Peyer's patch (tissue), 4 donors: ENCODE data around the gene MEPE. TPM values are rescaled to one million over a fixed set of nuclear protein-coding genes. Genes with fewer than 3 reads are reported as not detected.

ENCODE experiments used
- DNase-seq, 3 donors: peaks; one replicate each; pipeline ENCODE4 v3.0.0-alpha.2; 2017 to 2019
- H3K27ac ChIP-seq, 4 donors: fragments of 200-600 bp; sonication (generic); one replicate each; pipeline ENCODE4 v1.5.1; 2016 to 2019
- H3K27me3 ChIP-seq, 2 donors: fragments of 200-600 bp; sonication (generic); one replicate each; pipeline ENCODE4 v1.5.1; 2019
- H3K36me3 ChIP-seq, 3 donors: fragments of 200-600 bp; sonication (generic); one replicate each; pipeline ENCODE4 v1.5.1; 2016 to 2019
- H3K4me1 ChIP-seq, 4 donors: fragments of 200-600 bp; sonication (generic); one replicate each; pipeline ENCODE4 v1.5.1; 2016 to 2019
- H3K4me3 ChIP-seq, 4 donors: fragments of 200-600 bp; sonication (generic); 1 replicate in 3 of 4; 2 replicates in 1 of 4; pipeline ENCODE4 v1.5.1; 2016 to 2019; ENCODE audit warnings: mild to moderate bottlenecking in 1 of 4
- H3K9me3 ChIP-seq, 4 donors: fragments of 200-600 bp; sonication (generic); one replicate each; pipeline ENCODE4 v1.5.1; 2016 to 2019; ENCODE audit warnings: mild to moderate bottlenecking in 1 of 4
- POLR2A ChIP-seq, 2 donors: fragments of 450-650 bp; IDR thresholded peaks; one replicate each; pipeline ENCODE4 v1.5.1; 2017; ENCODE audit warnings: antibody characterized with exemption in 2 of 2, mild to moderate bottlenecking in 2 of 2, moderate library complexity in 2 of 2
- total RNA-seq, 4 donors: library from RNA; depleted of rRNA; stranded (reverse); fragments of >200 nt; gene quantifications; one replicate each; pipeline ENCODE4 v1.1.0, GENCODE V29; 2016
- TF ChIP-seq, protein P1 (sequence below), 6 experiments: fragments of 450-650 bp in 4 of 6; fragments of 200-600 bp in 2 of 6; sonication (generic) in 1 of 6; IDR thresholded peaks; one replicate each; pipeline ENCODE4 v1.5.1; 2017 to 2019; ENCODE audit warnings: antibody characterized with exemption in 6 of 6, mild to moderate bottlenecking in 3 of 6, moderate library complexity in 1 of 6

Gene MEPE
- total RNA-seq, 4 donors from 2014 or later = not detected

DNA sequence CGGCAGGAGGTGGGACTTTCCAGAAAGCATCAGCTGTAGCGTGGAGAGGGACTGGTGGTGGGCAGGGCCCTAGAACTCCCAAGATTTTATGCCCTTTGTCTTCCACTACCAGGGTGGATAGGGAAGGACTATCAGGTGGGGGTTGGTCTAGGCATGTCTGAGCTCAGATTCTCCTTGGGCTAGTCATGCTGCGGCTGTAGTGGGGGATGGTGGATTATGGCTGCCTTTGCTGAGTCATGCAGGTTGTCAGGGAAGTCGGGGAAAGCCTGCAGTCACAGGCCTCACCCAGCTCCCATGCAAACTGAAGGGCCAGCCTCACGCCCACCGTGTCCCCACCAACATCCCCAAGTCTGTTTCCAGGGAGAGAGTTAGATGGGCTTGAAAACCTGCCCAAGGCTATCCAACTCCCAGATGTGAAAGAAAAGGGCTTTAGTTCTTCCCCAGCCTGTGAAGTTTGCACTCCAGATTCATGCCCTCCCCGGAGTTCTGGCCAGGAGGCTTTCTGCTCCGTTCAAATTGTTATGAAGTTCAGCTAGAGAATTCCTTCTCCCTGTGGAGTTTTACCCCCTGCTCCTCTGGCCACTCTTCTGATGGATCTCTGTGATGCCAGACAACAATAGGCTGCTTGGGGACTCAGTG lies 13.4 kb upstream of the MEPE start:
- Histone ChIP-seq H3K27ac (no peak overlapping the region), H3K9me3 (no peaks in the 10 kb centered on the region), H3K36me3 (no peaks in the 10 kb centered on the region), H3K4me3 (no peak overlapping the region), H3K27me3 (no peaks in the 10 kb centered on the region), H3K4me1 (no peaks in the 10 kb centered on the region)
- no peak for DNase-seq
- TF ChIP-seq, protein P1, sequence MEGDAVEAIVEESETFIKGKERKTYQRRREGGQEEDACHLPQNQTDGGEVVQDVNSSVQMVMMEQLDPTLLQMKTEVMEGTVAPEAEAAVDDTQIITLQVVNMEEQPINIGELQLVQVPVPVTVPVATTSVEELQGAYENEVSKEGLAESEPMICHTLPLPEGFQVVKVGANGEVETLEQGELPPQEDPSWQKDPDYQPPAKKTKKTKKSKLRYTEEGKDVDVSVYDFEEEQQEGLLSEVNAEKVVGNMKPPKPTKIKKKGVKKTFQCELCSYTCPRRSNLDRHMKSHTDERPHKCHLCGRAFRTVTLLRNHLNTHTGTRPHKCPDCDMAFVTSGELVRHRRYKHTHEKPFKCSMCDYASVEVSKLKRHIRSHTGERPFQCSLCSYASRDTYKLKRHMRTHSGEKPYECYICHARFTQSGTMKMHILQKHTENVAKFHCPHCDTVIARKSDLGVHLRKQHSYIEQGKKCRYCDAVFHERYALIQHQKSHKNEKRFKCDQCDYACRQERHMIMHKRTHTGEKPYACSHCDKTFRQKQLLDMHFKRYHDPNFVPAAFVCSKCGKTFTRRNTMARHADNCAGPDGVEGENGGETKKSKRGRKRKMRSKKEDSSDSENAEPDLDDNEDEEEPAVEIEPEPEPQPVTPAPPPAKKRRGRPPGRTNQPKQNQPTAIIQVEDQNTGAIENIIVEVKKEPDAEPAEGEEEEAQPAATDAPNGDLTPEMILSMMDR (IDR thresholded peaks at IDR 0.05) = no peak
- TF ChIP-seq POLR2A (IDR thresholded peaks at IDR 0.05) = no peak

DNA sequence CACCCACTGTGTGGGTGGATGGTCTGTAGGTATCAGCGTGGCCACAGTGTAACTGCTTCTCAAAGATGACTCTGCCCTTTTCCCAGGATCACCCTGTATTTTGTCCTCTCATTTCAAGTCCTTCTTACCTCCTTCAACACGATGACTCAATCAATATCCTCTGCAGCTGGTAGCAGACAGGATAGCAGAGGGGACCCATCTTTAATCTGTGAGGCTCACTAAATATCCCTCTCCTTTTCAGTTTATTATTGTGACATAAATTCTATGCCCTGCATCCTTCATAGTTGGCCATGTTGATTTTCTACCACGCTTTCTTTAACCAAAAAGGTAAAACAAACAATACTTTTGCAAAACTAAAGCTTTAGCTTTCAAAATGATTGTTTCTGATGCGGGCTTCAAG lies 9.6 kb upstream of the MEPE start:
- no peak for TF ChIP-seq POLR2A (IDR thresholded peaks at IDR 0.05)
- TF ChIP-seq, protein P1 (IDR thresholded peaks at IDR 0.05) = no peak

DNA sequence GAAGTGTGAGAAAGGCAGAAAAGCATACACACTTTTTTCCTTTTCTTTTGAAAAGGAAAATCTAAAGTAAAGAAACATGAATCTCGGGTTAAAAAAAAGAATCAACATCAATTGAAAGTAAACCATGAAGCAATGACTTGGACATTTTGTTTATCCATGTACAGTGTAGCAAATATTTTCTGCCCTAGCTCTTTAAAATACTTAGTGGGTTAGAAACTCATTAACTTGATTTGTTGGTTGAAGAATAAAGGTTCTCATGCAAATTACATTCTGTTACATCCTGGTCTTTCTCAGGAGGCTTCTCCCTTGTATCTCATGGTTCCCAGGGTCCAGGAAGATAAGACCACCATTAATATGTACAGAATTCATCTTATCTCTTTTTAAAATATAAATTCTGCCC lies 9.0 kb upstream of the MEPE start:
- no peaks in the 10 kb centered on the region for H3K27me3 ChIP-seq
- DNase-seq = no peak
- H3K4me3 ChIP-seq = no peak overlapping the region
- H3K36me3 ChIP-seq = no peaks in the 10 kb centered on the region
- no peak overlapping the region for H3K27ac ChIP-seq
- no peaks in the 10 kb centered on the region for H3K4me1 ChIP-seq
- no peaks in the 10 kb centered on the region for H3K9me3 ChIP-seq
- TF ChIP-seq, protein P1 (IDR thresholded peaks at IDR 0.05) = no peak
- TF ChIP-seq POLR2A (IDR thresholded peaks at IDR 0.05) = no peak

More for the DNA sequence above, 9.6 kb upstream of the MEPE start:
- Histone ChIP-seq H3K4me1 (no peaks in the 10 kb centered on the region), H3K36me3 (no peaks in the 10 kb centered on the region), H3K27ac (no peak overlapping the region), H3K27me3 (no peaks in the 10 kb centered on the region), H3K9me3 (no peaks in the 10 kb centered on the region), H3K4me3 (no peak overlapping the region)
- no peak for DNase-seq

DNA sequence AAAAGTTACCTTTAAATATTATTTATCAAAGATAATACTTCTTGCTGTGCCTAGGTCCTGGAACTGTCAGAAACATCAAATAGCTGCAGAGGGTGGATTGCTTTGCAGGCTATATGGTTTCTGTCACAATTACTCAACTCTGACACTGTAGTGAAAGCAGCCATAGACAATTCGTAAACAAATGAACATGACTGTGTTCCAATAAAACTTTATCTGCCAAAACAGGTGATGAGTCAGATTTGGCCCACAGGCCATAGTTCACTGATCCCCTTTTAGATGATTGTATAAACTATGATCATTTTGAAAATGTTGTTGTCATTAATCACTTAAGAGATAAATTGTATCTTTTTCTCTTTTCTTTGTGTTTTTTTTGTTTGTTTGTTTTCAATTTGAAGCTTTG lies 8.4 kb upstream of the MEPE start:
- no peak overlapping the region for H3K27ac ChIP-seq
- no peak for TF ChIP-seq POLR2A (IDR thresholded peaks at IDR 0.05)
- TF ChIP-seq, protein P1 (IDR thresholded peaks at IDR 0.05) = no peak
- no peaks in the 10 kb centered on the region for H3K9me3 ChIP-seq
- no peak for DNase-seq
- no peak overlapping the region for H3K4me3 ChIP-seq
- H3K4me1 ChIP-seq = no peaks in the 10 kb centered on the region
- no peaks in the 10 kb centered on the region for H3K27me3 ChIP-seq
- no peaks in the 10 kb centered on the region for H3K36me3 ChIP-seq

DNA sequence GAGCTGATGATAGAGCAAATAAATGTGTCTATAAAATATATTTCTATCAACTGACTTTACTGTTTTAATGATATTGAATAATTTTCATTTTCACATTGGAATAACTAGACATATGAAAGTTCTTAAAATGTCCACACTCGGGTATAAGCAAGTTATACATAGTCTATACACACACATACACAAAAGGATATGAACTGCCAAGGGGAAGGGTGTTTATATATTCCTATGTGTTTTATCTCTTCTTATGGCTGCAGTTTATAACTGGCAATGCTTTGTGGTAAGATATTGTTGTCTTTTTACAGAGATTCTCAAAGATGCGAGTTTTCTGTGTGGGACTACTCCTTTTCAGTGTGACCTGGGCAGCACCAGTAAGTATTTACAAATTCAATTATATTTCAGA lies 1.6 kb downstream of the MEPE start:
- Histone ChIP-seq H3K4me1 (no peaks in the 10 kb centered on the region), H3K27ac (no peak overlapping the region), H3K9me3 (no peaks in the 10 kb centered on the region), H3K36me3 (no peaks in the 10 kb centered on the region), H3K4me3 (no peak overlapping the region), H3K27me3 (no peaks in the 10 kb centered on the region)
- DNase-seq = no peak
- no peak for TF ChIP-seq POLR2A (IDR thresholded peaks at IDR 0.05)
- TF ChIP-seq, protein P1 (IDR thresholded peaks at IDR 0.05) = no peak

DNA sequence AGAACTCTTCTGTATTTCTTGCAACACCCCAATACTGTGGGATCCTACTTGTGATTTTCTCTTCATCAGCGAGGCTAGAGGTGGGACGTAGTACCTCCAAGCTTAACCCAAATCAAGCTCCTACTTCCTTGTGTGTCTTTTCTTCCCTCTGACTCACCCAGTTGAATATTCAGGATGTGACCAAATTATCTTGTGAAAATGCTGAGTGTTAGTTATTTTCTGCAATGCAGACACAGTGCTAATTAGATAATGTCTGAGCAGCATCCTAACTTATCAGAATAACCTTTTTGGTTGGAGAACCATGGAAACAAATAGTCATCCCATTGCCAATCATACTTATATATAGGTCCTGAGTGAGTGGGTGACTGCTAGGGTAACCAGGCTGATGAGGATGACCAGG lies 2.4 kb downstream of the MEPE start:
- Histone ChIP-seq H3K4me1 (no peaks in the 10 kb centered on the region), H3K9me3 (no peaks in the 10 kb centered on the region), H3K4me3 (no peak overlapping the region), H3K36me3 (no peaks in the 10 kb centered on the region), H3K27ac (no peak overlapping the region), H3K27me3 (no peaks in the 10 kb centered on the region)
- TF ChIP-seq POLR2A (IDR thresholded peaks at IDR 0.05) = no peak
- TF ChIP-seq, protein P1 (IDR thresholded peaks at IDR 0.05) = no peak
- no peak for DNase-seq
